NCI-H2107 treated with DMSO at 0.1 percent for 48 hours (cell line): ENCODE data around the gene EHD4.
A peak's percentile ranks its signal among the peaks of the same experiment; 100 is the strongest.

ENCODE experiments used
- DNase-seq: peaks from one replicate; lab custom pipeline; 2025; ENCODE audit not compliant: unreplicated experiment; lab: John Stamatoyannopoulos, UW

Gene EHD4

DNA sequence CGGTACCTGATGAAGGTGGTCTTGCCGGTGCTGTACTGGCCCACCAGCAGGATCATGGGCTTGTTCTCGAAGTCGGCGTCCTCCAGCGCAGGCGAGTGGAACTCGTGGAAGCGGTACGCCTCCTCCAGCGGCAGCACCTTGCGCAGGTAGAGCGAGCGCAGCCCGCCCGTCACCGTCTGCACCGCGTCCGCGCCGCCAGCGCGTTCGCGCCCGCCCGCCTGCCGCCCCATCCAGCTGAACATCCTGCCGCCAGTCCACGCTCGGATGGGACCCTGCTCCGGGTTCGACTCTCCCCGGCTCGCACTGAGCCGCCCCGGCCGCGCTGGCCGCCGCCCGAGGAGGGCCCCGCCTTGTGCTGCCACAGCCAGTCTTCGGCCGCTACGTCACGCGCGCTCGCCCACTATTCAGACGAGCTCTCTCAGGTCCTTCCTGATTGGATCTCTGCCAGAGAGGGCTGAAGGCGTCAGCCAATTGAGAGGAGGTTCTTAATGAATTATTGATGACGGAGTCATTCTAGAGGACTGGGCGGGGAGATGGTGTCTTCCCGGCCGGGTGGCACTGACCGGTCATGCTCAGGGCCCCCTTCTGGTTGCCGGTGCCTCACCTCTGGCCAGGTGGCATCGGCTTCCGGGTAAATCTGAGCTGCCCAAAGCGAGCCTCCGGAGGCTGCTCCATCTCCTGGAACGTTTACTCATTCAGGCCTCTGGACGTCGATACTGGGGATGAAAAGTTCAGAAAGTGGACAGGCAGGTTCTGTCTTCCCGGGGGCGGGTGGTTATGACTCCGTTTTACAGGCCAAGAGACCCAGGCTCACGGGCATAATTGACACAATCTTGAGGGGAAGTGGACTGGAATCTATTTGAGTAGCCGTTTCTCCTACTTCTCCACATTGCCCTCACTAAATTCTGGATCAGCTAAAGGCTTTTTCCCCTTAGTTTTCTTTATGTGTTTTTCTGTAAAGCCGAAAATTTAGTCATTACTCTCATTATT, at the start of gene EHD4:
TSS of gene EHD4 (minus strand) at position 305 of the 990 bp plus-strand sequence. CDS start at position 242, 63 bp downstream.
- peak; percentile 86 for DNase-seq

DNA sequence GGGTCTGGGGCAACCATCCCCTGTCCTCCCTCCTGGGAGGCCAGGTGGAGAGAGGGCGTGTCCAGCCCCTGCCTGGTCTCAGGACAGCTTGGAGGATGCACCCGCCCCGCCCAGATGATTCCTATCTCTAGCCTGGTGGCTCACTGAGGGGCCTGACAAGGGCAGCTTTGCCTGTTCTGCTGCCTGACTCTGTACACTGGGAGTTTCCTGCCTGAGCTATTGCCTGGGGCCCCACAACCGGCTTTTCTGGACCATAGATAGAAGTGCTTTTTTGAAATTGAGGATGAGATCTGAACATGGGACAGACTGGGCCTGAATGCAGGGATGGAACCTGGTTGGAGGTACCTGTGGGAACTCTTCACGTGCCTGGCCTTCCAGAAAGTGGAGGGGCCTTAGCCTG, 49.2 kb upstream of the EHD4 start:
- no peak for DNase-seq

DNA sequence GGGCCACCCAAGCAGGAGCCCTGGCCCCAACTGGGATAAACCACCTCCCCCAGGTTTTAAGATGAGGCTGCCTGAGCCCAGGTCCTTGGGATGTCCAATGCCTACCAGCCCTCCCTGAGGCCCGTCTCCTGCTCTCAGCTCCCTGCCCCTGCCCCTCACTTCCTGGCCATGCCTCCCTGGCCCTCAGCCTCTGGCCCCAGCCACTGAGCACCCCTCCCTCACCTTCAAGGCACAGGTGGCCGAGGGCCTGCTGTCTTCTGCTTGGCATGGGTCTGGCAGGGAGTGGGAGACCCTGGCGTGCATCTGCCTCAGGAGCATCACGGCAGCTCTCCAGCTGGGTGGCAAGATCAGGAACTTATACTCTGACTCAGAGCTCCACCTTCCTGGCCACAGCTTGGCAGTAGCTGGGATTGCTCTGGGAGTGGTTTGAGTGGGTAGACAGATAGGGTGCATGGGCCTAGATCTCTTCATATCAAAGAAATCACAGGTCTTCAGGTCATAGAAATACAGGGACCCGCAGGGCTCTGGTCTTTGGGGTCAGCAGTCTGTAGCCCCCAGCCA, 48.4 kb upstream of the EHD4 start, which contains the start of gene PLA2G4E:
TSS of gene PLA2G4E (minus strand) at position 330 of the 561 bp plus-strand sequence. CDS start at position 318, 12 bp downstream.
- no peak for DNase-seq

- no peak for DNase-seq
Observed at GRCh38 chr15:42018306-42019224, 46.2 kb upstream of the EHD4 start.

- no peak for DNase-seq
Observed at GRCh38 chr15:42016971-42017370, 44.6 kb upstream of the EHD4 start.

GRCh38 chr15:42014406-42014805, 42.0 kb upstream of the EHD4 start:
- DNase-seq: no peak

DNA sequence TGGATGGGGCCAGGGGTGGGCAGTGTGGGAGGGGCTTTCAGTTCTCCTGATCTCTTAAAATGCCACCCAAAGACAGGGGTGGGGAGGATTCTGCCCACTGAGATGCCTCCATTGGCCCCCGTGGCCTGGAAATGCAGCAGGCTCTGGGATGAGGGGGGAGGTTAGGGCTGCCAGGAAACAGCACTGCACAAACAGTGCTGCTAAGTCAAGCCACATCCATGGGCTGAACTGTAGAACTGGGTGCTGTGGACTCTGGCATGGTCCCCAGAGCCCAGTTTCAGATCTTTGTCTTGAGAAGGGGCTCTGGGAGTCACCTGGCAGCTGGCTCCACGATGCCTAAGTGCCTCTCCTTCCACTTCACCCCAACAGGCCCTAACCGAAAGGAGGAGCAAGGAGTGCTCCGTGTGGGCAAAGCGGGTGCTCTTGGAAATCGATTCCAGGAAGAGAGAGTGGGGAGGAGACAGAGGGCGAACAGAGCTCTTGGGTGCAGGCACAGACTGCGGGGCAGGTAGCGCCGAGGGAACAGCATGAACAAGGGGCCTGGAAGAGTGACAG, 40.6 kb upstream of the EHD4 start:
- DNase-seq: no peak

GRCh38 chr15:42012241-42012640, 39.9 kb upstream of the EHD4 start:
- no peak for DNase-seq

DNA sequence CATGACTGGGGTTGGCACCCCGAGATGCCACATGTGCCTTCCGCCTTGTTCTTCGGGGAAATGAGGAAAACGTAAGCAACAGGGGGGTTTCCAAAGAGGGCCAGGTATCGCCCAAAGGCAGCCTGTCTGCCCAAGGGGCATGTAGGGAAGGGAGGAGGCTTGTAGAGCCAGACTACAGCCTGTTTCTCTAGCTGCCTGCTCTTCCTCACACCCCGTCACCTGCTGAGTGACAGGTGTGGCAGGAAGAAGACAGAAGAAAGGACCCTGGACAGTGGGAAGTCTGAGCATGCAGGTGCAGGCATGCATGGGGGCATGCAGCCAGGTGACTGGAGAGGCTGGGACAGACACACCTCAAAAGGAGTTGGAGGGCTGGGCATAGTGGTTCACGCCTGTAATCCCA, 38.7 kb upstream of the EHD4 start:
- no peak for DNase-seq

GRCh38 chr15:42010434-42010833, 38.1 kb upstream of the EHD4 start:
- DNase-seq: no peak

DNA sequence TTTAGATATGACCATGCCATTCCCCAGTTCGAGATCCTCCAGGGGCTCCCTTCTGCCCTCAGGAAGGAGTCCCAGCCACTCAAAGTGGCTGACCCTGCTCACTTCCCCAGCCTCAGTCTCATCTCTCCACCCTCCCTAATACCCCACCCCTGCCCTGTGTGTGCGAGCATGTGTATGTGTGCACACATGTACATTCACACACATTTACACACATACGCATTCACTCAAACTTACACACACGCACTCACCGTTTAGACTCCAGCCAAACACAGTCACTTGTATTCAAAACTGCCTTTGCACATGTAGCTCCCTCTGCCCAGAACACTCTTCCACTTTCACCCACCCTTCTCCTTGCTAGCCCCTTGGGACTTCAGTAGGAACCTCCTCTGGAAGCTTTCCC, 37.1 kb upstream of the EHD4 start:
- DNase-seq: no peak

- no peak for DNase-seq
Observed at GRCh38 chr15:42009022-42009421, 36.7 kb upstream of the EHD4 start.

GRCh38 chr15:42007386-42007785, 35.0 kb upstream of the EHD4 start:
- DNase-seq: no peak

GRCh38 chr15:42002333-42002732, 30.0 kb upstream of the EHD4 start:
- DNase-seq: no peak

- DNase-seq: no peak
Observed at GRCh38 chr15:42001236-42001635, 28.9 kb upstream of the EHD4 start.

GRCh38 chr15:41999290-42000285, 27.2 kb upstream of the EHD4 start:
- no peak for DNase-seq

GRCh38 chr15:41997845-41998244, 25.5 kb upstream of the EHD4 start:
- DNase-seq: no peak

DNA sequence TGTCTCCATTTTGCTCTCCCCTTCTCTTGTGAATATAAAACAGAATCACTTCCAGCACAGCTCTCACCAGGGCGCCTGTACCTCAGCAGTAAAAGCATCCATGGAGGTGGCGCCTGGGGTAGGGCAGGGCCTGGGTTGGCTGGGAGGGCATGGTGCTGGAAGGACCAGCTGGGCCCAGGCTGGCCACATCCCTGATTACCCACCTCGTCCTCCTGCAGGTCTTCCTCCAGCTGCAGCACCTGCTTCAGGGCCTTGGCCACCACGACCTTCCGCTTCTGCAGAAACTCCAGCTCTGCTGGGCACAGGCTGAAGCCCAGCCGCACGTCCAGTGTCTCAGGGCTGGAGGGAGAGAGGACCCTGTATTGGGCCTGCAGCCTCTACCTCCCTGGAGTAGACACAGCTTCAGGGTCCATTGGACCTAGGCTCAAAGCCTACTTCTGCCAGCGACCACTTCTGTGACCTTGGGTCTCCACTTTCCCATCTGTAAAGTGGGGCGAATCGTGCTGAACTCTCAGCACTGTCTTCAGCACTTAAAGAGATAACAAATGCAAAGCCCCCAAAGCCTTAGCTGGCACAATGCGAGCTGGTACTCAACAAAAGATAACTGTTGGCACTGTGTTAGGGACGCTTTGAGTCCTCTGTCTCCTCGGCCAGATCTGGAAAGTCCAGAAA, 24.7 kb upstream of the EHD4 start:
- no peak for DNase-seq

DNA sequence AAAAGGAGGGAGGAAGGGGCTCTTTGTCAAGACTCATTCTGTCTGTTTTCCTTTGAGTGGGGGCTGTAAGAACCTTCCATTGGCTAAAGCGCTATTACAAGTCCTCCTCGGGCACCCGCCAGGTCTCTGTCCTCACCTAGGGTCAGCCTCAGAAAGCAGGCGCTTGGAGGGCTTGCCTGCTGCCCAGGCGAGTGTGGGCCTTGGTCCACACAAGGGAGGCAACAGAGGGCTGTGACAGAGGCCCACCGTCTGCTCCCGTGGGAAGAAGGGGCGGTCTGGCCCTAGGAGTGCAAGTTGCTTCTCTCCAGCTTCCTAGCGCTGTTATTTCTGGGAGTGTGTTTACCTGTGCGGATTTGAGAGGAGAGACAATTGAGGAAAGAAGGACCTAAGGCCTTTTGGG, 24.0 kb upstream of the EHD4 start:
- DNase-seq: no peak
